Measurements from ENCODE around the gene EEF1A2.

DNA sequence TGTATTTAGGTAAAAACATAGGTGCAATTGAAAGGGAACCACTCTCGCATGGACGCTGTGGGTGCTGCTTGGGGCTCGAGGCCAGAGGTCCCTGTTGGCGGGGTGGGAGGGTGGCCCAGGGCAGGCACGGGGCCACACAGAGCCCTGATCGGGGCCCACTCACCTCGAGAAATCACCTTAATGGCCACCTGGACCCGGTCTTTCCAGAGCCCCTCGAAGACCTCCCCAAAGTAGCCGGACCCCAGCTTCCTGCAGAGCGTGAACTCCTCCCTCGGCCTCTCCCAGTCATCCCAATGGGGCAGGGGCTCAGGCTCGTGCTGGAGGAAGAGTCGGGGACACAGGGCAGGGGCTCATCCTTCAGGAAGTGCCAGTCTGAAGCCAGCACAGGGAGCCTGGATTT, 34.5 kb upstream of the EEF1A2 start:
- TF ChIP-seq, protein P1, sequence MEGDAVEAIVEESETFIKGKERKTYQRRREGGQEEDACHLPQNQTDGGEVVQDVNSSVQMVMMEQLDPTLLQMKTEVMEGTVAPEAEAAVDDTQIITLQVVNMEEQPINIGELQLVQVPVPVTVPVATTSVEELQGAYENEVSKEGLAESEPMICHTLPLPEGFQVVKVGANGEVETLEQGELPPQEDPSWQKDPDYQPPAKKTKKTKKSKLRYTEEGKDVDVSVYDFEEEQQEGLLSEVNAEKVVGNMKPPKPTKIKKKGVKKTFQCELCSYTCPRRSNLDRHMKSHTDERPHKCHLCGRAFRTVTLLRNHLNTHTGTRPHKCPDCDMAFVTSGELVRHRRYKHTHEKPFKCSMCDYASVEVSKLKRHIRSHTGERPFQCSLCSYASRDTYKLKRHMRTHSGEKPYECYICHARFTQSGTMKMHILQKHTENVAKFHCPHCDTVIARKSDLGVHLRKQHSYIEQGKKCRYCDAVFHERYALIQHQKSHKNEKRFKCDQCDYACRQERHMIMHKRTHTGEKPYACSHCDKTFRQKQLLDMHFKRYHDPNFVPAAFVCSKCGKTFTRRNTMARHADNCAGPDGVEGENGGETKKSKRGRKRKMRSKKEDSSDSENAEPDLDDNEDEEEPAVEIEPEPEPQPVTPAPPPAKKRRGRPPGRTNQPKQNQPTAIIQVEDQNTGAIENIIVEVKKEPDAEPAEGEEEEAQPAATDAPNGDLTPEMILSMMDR (IDR thresholded peaks at IDR 0.05) = no peak
- TF ChIP-seq POLR2A (IDR thresholded peaks at IDR 0.05; ENCODE audit: low read depth) = no peak
